NCI-H446 (cell line): Measurements from ENCODE around the gene SH3GL2.
A peak's percentile ranks its signal among the peaks of the same experiment; 100 is the strongest.

Experiments used
- DNase-seq, 2 experiments: peaks; one replicate each; lab custom pipeline; 2025; lab: John Stamatoyannopoulos, UW

The SH3GL2 gene

DNA sequence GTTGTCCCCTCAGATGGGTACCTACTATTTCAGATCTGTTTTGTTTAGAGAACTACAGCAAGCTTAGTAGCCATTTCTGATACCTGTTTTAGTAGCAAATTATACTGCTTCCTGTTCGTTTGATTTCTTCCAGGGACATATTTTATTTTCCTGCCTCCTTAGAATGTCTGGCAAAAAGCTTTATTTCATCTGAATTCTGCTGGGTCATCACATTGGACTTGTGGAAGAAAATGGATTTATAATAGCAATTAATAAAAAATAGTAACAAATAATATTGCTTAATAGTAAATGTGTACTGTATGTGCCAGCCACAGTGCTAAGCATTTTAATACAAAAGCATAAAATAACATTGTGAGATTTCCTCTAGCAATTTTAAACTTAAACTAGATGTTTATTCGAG, 79.4 kb downstream of the SH3GL2 start:
- DNase-seq = no peak

DNA sequence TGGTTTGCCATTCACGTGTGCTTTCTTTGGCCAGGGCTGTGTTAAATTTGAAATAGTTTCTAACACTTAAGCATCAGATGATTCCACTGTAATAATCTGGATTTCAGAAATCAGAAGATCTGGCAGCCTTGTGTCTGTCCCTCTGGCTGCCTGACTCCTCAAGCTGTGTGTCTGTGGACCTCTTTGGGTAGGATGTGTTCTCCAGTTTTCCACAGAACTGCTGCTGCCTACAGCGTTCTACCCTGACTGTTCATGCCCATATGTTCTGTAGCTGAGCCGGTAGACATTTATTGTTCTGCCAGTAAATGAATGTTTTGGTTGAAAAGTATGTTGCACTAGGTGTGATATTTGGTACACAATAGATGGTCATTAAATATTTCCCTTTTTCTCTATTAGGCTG, 81.3 kb downstream of the SH3GL2 start:
- DNase-seq = peak in 1 of 2 experiments; percentile 52

DNA sequence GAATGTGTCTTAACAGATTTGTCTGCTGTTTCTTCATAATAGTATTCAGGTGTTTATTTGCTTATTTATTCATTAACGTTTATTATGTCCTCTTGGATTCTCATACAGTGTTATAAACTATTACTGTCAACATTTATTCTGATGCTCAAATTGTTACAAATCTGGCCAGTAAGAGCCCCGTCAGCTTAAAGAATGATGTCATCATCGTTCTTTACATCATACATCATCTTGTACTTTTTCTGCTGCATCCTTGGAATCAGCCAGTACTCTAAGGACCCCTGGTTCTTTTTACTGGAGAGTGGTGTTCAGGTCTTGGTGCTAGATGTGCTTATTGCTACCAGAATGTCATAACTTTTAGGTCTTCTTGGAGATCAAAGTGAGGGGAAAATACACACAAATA, 86.6 kb downstream of the SH3GL2 start:
- no peak for DNase-seq

DNA sequence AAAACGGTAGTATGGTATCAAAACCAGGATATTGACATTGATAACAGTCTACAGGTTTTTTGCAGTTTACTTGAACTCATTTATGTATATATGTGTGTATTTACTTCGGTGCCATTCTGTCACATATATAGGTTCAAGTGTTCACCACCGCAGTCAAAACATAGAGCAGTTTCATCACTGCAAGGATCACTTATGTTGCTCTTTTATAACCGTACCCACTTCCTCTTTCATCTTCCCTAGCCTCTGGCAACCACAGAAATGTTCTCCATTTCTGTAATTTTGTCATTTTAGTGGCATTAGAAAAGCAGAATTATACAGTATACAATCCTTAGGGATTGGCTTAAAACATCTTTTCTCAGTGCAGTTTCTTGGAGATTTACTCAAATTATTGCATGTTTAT, 90.3 kb downstream of the SH3GL2 start:
- DNase-seq = no peak

DNA sequence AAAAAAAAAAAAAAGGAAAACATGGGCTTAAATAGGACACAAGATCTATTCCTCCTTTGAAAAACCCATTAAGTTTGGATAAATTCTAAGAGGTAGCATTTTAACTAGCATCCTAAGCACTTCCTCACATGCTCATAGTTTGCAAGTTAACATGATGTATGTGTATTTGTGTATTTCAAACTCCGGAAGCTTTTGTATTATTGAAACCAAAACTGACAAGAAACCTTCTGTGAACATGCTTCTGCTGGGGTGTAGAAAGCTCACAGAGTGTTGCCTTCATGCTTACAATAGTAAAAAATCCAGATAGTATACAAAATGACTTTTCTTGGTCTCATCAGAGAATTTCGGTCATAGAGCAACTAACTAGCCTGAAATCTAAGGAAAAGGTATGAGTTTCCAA, 103.8 kb downstream of the SH3GL2 start:
- no peak for DNase-seq

DNA sequence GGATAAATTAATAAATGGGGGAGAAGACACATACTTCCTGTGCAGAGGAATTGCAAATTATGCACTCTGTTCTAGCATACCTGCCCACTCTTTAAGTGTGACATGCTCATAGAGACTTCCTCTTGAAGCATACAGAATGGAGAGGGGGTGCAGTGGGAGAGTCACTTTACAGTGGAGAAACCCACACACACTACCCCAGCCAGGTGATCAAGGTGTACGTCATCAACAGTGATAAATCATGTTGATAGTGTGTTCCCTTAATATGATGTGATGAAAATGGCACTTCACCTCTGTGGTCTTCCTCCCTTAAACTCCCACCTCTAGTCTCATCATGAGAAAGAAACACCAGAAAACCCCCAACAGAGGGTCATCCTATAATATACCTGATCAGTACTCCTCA, 110.0 kb downstream of the SH3GL2 start:
- no peak for DNase-seq

DNA sequence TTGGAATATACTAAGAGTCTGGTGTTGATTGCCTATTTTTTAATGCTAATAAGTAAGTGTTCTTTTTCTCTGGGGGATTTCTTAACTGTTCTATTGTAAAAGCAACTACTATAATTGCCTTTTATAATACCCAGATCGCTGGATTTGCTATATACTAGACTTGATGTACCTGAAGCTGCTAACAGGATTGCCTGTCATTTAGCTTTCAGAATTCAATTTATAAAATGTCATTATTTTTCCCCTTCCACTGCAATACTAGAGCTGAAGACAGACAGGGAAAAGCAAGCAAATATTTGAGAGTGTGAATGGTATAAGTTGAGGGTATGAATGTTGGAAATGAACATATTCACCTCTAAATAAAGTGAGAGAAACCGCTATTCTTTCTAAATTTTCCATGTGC, 115.5 kb downstream of the SH3GL2 start:
- no peak for DNase-seq

DNA sequence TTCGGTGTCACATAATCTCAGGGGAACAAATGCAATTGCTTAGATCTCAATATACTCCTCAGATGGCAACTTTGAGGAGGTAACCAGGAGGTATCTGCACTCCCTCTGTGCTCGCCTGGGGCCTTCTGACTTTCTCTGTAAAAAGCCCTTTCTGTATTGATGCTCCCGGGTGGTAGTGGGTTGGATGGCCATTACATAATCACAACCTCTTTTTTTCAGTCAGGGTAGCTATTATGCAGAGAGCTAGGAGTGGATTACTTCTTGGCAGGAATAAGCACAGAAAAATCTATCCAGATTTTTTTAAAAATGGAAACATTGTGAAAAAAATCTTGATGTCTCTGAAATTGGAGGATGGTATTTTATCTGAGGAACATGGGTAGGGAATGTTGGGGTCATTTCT, 116.6 kb downstream of the SH3GL2 start:
- peak in 1 of 2 experiments; percentile 22 for DNase-seq

DNA sequence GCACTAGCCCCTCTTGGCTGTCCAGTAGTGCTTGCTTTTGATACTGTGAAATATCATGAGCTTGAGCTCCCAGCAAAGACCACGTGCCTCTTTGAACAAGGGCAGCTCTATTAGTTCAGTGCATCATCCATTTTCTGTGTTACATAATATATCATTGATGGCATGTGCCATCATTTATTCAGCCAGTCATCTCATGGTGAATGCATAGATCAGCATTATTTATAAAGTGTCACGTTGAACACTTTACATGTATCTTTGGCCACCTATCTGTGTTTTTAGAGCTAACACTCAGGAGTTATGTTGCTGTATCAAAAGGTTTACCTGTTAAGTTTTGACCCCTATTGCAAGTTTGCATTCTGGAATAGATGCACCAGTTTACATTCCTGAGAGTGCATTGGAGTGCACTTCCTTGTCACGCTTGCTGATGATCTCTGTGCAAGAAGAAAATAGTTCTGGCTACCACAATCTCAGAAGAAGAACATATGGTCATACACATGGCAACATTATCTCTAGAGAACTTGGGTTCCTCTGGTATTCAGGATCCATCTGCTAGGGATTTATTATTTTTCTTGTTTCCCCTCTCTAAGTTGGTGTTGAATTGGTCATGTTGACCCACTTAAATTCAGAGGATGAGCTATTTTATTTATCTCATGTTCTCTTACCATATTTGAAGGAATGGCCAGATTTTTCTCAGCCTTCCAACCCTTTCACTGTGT, 120.9 kb downstream of the SH3GL2 start:
- peak in 1 of 2 experiments; percentile 45 for DNase-seq

DNA sequence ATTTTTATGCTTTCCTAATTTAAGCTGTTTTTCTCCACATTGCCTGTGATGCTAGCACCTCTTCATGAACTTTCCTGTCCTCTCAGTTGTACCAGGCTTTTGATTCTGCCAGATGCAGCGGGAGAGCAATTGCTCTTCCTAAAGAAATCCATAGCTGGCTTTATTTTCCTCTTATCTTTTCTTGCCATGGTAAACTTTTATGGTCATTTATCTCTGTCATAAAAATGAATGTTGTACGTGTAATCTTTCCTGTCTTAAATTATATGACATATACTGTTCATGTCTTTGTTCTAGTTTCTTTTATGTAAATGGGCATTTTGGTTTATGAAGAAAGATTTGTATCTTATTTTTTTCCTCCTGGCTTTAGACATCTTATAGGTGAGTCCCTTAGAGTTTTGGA, 127.5 kb downstream of the SH3GL2 start:
- no peak for DNase-seq

DNA sequence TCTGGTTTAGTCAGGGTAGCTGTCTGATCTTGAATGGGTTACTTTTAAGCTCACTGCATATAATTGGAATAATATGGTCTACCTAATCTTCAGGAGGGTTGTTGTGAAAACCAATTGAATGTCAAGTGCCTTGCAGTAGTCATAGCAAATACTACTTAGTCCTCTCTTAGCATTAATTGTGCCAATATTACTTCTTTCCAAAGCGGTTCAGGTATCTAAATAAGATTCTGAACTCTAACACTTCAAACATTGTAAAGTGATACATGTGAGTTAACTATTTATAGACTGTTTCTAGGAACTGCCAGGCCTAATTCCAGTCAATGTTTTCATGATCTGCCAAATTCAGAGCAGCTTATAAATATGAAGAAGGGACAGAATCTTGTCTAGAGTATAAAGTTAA, 140.2 kb downstream of the SH3GL2 start:
- DNase-seq = peak in 1 of 2 experiments; percentile 27

DNA sequence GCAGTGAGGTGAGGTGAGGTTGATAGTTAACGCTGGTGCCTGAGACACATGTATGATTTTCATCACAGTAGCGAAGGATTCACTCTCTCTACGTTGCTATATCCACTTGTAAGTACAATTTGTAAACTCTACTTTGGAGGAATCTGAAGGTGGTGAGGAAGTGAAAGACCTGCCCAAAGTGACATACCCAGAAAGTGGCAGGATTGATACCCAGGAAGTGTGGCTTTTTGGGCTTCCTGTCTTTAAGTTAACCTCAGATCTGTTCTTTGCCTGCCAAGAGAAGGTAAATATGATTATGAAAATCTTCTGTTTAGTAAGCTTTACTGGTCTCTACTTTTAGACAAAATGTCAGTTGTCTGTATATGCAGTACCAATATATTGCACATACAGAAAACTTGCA, 143.1 kb downstream of the SH3GL2 start:
- no peak for DNase-seq

DNA sequence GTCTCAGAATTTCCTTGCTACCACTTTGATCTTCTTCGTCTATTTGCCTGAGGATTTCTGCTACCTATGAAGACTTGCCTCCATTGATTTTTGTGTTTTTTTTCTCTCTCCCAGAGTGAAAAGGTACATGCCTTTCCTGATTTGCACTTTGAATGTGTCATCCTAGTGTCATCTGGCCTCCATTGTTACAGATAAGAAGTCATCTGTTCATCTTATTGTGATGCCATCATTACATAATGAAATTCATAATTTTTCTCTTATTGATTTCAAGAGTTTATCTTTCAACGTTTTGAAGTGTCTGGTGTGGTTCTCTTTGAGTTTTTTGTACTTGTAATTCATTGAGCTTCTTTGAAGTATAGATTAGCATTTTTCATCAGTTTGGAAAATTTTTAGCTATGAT, 144.8 kb downstream of the SH3GL2 start:
- no peak for DNase-seq

DNA sequence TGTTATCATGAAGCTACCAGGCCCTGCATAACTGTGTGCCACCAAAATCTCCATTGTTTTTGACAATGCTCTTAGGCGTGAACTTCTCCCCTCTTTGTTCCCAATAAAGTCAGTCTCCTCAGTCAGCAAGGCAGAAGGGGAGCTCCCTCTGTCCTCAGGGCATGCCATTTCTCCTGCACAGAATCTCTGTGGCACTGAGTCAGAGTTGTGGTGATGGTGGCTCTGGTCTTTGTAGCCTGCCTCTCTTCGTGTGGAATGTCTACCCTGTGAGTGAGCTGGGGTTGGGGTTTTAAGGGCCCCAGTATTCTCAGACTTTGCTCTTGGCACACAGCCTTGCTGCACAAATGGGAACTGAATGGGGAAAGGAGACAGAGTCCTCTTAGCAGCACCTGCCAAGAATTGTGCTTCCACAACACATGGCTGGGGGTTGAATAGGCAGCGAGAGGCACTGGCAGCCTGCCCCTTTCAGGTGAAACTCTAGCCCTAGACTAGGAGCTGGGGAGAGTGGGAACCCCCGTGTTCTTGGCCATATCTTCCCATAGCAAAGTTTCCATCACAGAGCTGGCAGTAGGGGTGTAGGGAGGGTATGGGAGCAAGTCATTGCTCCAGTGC, 146.6 kb downstream of the SH3GL2 start:
- peak; percentile 55 to 88 for DNase-seq

DNA sequence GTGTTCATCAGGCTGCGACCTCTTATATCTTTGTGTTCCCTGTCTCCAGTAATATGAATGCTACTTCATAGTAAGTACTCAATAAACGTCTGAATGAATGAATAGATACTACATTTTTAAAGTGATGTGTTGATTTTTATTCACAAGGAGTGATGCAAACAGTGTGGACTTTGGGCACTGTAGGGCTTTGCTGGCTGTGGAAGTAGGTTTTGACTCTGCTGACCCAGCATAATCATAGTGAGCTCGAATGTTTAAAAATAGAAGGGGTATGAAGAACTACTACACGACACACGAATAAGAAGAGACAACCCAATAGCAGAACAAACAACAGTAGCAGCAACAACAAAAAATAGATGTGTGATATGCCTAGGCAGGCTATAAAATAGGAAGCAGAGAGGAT, 147.4 kb downstream of the SH3GL2 start:
- no peak for DNase-seq

DNA sequence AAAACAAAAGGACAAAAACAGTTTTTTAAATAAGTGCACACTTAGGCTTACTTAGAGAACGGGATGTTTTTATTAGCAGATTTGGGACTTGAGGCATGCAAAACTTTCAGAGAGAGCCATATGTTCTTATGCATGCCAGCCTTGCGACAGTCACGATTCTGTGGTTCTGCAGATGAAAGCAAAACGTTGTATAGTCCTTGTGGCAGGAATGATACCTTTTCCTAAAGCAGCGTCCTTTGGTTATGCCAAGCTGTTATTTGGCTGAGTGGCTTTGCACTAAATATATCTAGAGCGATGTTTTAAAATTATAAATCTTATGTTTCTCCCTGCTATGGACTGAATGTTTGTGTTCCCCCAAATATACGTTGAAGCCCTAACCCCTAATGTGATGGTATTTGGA, 152.0 kb downstream of the SH3GL2 start:
- DNase-seq = no peak

DNA sequence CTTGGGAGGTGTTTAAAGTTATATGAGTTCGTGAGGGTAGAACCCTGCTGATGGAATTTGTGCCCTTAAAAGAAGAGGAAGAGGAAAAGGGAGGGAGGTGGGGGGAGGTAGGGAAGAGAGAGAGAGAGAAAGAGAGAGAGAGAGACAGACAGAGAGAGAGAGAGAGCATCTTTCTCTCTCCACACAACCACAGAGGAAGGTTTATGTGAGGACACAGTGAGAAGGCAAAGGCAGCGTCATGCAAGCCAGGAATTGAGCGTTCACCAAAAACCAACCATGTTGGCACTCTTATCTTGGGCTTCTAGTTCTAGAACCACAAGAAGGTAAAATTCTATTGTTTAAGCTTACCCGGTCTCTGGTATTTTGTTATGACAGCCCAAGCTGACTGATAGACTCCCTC, 152.4 kb downstream of the SH3GL2 start:
- DNase-seq = no peak

DNA sequence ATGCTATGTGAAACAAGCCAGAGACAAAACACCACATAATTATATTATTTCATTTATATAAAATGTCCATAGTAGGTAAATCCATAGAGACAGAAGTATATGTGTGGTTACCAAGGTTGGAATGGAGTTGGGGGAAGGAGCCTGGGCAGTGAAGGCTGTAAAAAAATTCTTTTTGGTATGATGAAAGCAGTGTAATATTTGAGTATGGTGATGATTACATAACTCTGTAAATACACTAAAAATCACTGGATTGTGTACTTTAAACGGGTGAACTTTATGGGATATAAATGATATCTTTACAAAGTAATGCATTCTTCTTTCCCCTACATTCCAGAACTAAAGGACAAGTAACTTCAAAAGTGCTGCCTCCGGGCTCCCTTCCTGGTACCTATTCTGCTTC, 155.8 kb downstream of the SH3GL2 start:
- DNase-seq = no peak

DNA sequence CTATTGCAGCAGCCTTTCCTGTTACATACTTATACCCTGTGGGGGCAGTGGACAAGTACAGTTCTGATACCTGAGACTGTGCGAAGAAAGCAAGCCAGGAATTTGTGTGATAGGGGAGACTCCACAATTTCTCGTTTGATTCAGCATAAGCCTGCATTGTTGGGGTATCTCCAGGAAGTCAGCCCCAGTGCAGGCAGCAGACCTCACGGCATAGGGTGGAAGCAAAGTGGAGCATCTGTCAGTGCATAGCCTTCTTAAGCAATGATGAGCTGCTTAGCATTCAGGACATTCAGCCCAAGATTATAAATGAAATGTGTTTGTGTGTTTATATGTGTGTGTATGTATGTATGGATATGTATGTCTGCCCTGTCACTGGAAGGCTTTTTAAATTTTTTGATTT, 157.0 kb downstream of the SH3GL2 start:
- no peak for DNase-seq

DNA sequence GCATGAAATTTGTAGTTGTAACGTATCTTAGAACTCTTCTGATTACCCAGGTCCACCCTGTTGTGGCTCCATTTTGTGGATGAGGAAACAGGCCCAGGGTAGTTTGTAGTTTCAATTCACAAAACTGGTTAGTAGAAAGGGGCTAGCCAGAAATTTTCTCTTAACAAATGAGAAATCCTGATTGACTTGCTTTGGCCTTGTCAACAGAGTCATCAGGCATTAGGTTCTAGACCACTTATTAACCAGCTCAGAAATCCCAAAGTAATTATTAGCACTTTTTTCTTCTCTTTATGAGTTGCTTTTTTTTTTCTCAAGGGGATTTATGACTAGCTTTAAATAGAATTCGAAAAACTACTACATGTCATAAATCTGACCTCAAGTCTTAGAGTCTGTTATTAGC, 160.2 kb downstream of the SH3GL2 start:
- no peak for DNase-seq

DNA sequence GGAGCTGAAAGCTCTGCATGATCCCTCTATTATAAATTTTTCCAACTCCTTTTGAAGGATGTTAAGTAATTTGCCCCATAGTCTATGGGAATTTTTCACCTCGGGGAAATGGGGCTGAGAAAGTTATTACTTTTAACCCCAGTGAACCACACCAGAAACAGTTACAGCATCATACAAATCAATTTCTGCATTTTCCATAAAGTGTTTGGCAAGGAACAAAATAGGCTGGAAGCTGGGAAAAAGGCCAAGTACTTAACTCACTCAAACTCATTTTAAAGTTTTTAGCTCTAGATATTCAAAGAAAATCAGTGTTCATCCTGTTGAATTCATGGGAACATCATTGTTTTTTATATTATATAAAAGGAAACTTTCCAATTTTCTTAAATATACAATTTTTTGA, 160.9 kb downstream of the SH3GL2 start:
- DNase-seq = peak in 1 of 2 experiments; percentile 62

DNA sequence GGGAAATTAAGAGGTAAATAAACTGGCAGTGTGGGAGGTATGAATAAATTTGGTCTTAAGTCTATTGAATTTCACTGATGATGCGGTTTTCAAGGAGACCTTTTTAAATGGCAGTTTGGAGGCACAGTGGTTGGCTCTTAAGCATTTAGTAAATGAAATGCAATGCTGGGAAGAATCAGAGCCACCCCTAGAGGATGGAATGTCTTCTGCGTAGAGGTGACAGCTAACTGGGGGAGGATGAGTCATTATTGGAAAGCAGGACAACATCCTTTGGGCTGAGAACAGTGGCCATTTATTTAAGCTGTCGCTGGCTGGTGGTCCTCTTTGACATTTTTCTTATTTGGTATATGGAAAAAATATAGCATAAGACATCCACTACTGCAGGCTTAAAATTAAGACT, 163.2 kb downstream of the SH3GL2 start:
- DNase-seq = peak; percentile 45 to 55

DNA sequence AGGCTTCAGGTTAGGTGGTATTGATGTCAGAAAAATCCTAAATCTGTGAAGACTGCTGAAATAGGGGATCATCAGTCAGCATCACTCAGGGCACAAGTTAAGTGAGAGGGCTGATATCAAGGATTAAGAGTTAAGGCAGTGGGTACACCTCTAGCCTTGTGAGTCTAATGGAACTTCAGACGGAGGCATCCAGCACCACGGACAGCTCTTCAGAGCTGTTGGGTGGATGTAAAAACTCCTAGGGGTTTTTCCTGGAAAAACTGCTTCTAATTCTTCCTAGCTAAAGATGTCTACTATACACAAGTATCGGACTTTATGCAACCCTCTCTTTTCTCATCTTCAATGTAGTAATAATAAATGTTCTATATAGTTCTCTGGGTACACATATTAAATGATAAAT, 165.9 kb downstream of the SH3GL2 start:
- DNase-seq = no peak

DNA sequence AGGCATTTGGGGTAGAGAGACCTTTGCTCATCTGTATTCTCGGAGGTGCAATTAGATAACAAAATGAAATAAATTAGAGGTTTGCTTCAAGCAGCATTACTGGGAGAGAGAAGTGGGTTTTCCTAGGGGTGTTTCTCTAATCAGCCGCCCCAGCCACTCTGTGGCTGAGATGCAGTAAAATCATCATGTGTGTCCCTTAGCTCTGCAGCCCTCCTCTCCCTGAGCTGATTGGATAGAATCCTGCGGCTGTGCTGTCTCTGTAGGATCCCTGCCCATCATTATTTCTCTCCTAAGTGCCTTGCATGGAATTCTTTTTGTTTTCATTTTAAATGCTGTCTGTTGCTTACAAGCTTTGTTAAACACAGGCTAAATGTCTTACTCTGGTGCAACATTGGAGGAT, 171.4 kb downstream of the SH3GL2 start:
- DNase-seq = no peak
